Measurements from ENCODE around the gene CTBP2. TPM values are rescaled to one million over a fixed set of nuclear protein-coding genes. Genes with fewer than 3 reads are reported as not detected.

CTBP2 gene
- total RNA-seq, 1 donor from 2014 or later: 55.2 TPM

DNA sequence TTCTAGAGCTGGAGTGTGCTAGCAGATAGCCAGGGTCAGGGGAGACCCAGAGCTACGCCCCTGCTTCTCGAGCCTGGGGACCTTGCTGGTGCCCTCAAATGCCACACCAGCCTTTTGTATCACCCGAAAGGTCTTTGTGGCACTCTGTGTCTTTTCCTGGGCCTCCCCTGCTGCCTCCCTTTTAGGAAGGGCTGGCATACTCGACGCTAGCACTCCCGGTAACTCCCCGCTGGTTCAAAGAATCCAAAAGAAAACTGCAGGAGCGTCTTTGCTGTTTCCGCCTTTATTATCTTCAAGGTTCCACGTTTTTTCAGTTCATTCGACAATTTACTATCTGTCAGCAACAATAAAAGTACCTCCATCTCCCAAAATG is 36.3 kb downstream of the CTBP2 start:
- Histone ChIP-seq H3K27ac (no peak overlapping the region), H2AFZ (replicated peaks) (no peak overlapping the region), H3K36me3 (peaks cover 4% of the 10 kb centered on the region), H3K4me2 (peak overlapping the region; percentile 16), H3F3A (ENCODE audit: low read depth) (no peaks in the 10 kb centered on the region), H3K9me3 (ENCODE audit: low read depth) (no peaks in the 10 kb centered on the region), H3K4me1 (peaks cover 15% of the 10 kb centered on the region), H4K20me1 (ENCODE audit: low read depth) (peaks cover 100% of the 10 kb centered on the region), H3K9ac (no peak overlapping the region), H3K4me3 (no peak overlapping the region), H3K79me2 (ENCODE audit: low read depth) (peaks cover 100% of the 10 kb centered on the region), H3K27me3 (no peaks in the 10 kb centered on the region)
- no peak overlapping the region for H3K4me3 Mint-ChIP-seq
- H3K27ac Mint-ChIP-seq: no peak overlapping the region
- TF ChIP-seq CTCF (IDR thresholded peaks at IDR 0.05) (no peak), EZH2phosphoT487 (IDR thresholded peaks at IDR 0.05) (no peak), EZH2 (IDR thresholded peaks at IDR 0.05) (no peak)
- H3K27me3 Mint-ChIP-seq (ENCODE audit: insufficient read depth, low read depth): peaks cover 5% of the 10 kb centered on the region
- peaks cover 27% of the 10 kb centered on the region for H3K4me1 Mint-ChIP-seq
- DNase-seq (ENCODE audit: low spot score): no peak
- H3K9me3 Mint-ChIP-seq: no peaks in the 10 kb centered on the region
- peaks cover 28% of the 10 kb centered on the region for H3K36me3 Mint-ChIP-seq

- no peaks in the 10 kb centered on the region for H3K36me3 ChIP-seq
- Mint-ChIP-seq H3K36me3 (peaks cover 28% of the 10 kb centered on the region), H3K27me3 (ENCODE audit: insufficient read depth, low read depth) (peaks cover 5% of the 10 kb centered on the region), H3K9me3 (no peaks in the 10 kb centered on the region), H3K27ac (peak overlapping the region; percentile 67), H3K4me3 (no peak overlapping the region), H3K4me1 (peaks cover 27% of the 10 kb centered on the region)
- TF ChIP-seq CTCF (IDR thresholded peaks at IDR 0.05) (no peak), EZH2 (IDR thresholded peaks at IDR 0.05) (no peak)
- H2AFZ ChIP-seq (replicated peaks): no peak overlapping the region
- peak overlapping the region; percentile 16 for H3K4me2 ChIP-seq
- H3K9me3 ChIP-seq (ENCODE audit: low read depth): no peaks in the 10 kb centered on the region
- peaks cover 100% of the 10 kb centered on the region for H4K20me1 ChIP-seq (ENCODE audit: low read depth)
- no peaks in the 10 kb centered on the region for H3K27me3 ChIP-seq
- H3K27ac ChIP-seq: no peak overlapping the region
- H3K4me1 ChIP-seq: peaks cover 15% of the 10 kb centered on the region
- DNase-seq (ENCODE audit: low spot score): no peak
- no peak overlapping the region for H3K4me3 ChIP-seq
- peaks cover 100% of the 10 kb centered on the region for H3K79me2 ChIP-seq (ENCODE audit: low read depth)
- no peaks in the 10 kb centered on the region for H3F3A ChIP-seq (ENCODE audit: low read depth)
- H3K9ac ChIP-seq: no peak overlapping the region
Measured at GRCh38 chr10:125123476-125124114, 36.8 kb downstream of the CTBP2 start.

GRCh38 chr10:125122566-125122965 is 37.8 kb downstream of the CTBP2 start:
- no peaks in the 10 kb centered on the region for H3K27me3 ChIP-seq
- no peak overlapping the region for H2AFZ ChIP-seq (replicated peaks)
- peaks cover 15% of the 10 kb centered on the region for H3K4me1 ChIP-seq
- Mint-ChIP-seq H3K4me3 (no peak overlapping the region), H3K27me3 (ENCODE audit: insufficient read depth, low read depth) (peaks cover 5% of the 10 kb centered on the region), H3K27ac (no peak overlapping the region), H3K9me3 (no peaks in the 10 kb centered on the region), H3K36me3 (peaks cover 26% of the 10 kb centered on the region), H3K4me1 (peaks cover 27% of the 10 kb centered on the region)
- H3F3A ChIP-seq (ENCODE audit: low read depth): no peaks in the 10 kb centered on the region
- H4K20me1 ChIP-seq (ENCODE audit: low read depth): peaks cover 100% of the 10 kb centered on the region
- H3K79me2 ChIP-seq (ENCODE audit: low read depth): peaks cover 100% of the 10 kb centered on the region
- no peak for TF ChIP-seq CTCF (IDR thresholded peaks at IDR 0.05)
- TF ChIP-seq EZH2 (IDR thresholded peaks at IDR 0.05): no peak
- TF ChIP-seq EZH2phosphoT487 (IDR thresholded peaks at IDR 0.05): no peak
- no peak for DNase-seq (ENCODE audit: low spot score)
- no peak overlapping the region for H3K4me3 ChIP-seq
- no peak overlapping the region for H3K9ac ChIP-seq
- no peak overlapping the region for H3K4me2 ChIP-seq
- H3K36me3 ChIP-seq: no peaks in the 10 kb centered on the region
- H3K27ac ChIP-seq: no peak overlapping the region
- H3K9me3 ChIP-seq (ENCODE audit: low read depth): no peaks in the 10 kb centered on the region

Data from neural progenitor cell (in vitro differentiated cells).